H1 (cell line): ENCODE results near the gene TEX9. TPM values are rescaled to one million over a fixed set of nuclear protein-coding genes. Genes with fewer than 3 reads are reported as not detected.

Experiments used
- CTCF ChIA-PET: fragments of 300-600 bp; sonication (Branson Sonifier 250); formaldehyde crosslinking; loops from one replicate; lab custom pipeline; 2021; ENCODE audit not compliant: partially characterized antibody; lab: Charles Lee
- POLR2A ChIA-PET: fragments of 300-600 bp; sonication (Branson Sonifier 250); formaldehyde crosslinking; loops from one replicate; lab custom pipeline; 2021; ENCODE audit warnings: inconsistent platforms; ENCODE audit not compliant: partially characterized antibody; lab: Charles Lee
- DNase-seq, 2 experiments: peaks; one replicate each; pipeline versions ENCODE4 v3.0.0 to v3.0.0-alpha.2; 2010 to 2022; ENCODE audit warnings: low spot score in 2 of 2, low read depth in 1 of 2, mixed read lengths in 1 of 2
- FAIRE-seq: peaks from 2 replicates; lab custom pipeline; 2011; peaks lifted over from hg19 to GRCh38; lab: Jason Lieb, UNC
- H2AFZ ChIP-seq: 2 replicates; pipeline ENCODE4 v1.8.1; 2012; ENCODE audit warnings: low read length, inconsistent platforms
- H2AK5ac ChIP-seq: 2 replicates; pipeline ENCODE4 v1.6.1; 2013; ENCODE audit warnings: low read depth, low read length
- H2BK120ac ChIP-seq: replicated peaks from 2 replicates; pipeline ENCODE3; 2013; ENCODE audit warnings: low read depth, low read length, inconsistent platforms
- H2BK12ac ChIP-seq: 2 replicates; pipeline ENCODE4 v1.6.1; 2013; ENCODE audit warnings: low read depth, low read length
- H2BK15ac ChIP-seq: 2 replicates; pipeline ENCODE4 v1.6.1; 2013; ENCODE audit warnings: low read length
- H2BK20ac ChIP-seq: 2 replicates; pipeline ENCODE4 v1.6.1; 2013; ENCODE audit warnings: low read length
- H2BK5ac ChIP-seq: 2 replicates; pipeline ENCODE4 v1.6.1; 2013; ENCODE audit warnings: low read depth, low read length
- H3K14ac ChIP-seq: 2 replicates; pipeline ENCODE4 v1.6.1; 2013; ENCODE audit warnings: inconsistent platforms; ENCODE audit not compliant: insufficient read length
- H3K18ac ChIP-seq: 2 replicates; pipeline ENCODE4 v1.6.1; 2013; ENCODE audit warnings: low read length; ENCODE audit errors: extremely low read depth
- H3K23ac ChIP-seq: 2 replicates; pipeline ENCODE4 v1.6.1; 2013; ENCODE audit warnings: inconsistent platforms; ENCODE audit not compliant: insufficient read length
- H3K23me2 ChIP-seq: 2 replicates; pipeline ENCODE4 v1.6.1; 2013; ENCODE audit warnings: low read depth, low read length
- H3K27ac ChIP-seq: 2 replicates; pipeline ENCODE4 v1.6.1; 2011; ENCODE audit warnings: low read depth, low read length, inconsistent platforms
- H3K27me3 ChIP-seq, 4 experiments: replicated peaks in 1 of 4; 1 replicate in 1 of 4; 2 replicates in 3 of 4; pipeline versions ENCODE4 v1.6.1 to v1.8.1; 2011 to 2013; ENCODE audit warnings: low read length in 3 of 4, mild to moderate bottlenecking in 3 of 4, inconsistent platforms in 2 of 4, mixed read lengths in 2 of 4, moderate library complexity in 1 of 4; ENCODE audit not compliant: control insufficient read depth in 3 of 4, insufficient read depth in 3 of 4; ENCODE audit errors: extremely low read depth in 1 of 4
- H3K36me3 ChIP-seq, 4 experiments: 2 replicates each; pipeline versions ENCODE4 v1.6.1 to v1.8.1; 2011 to 2013; ENCODE audit warnings: mild to moderate bottlenecking in 4 of 4, low read length in 3 of 4, moderate library complexity in 2 of 4, control low read depth in 1 of 4, inconsistent platforms in 1 of 4; ENCODE audit not compliant: insufficient read depth in 4 of 4, control insufficient read depth in 2 of 4
- H3K4ac ChIP-seq: replicated peaks from 2 replicates; pipeline ENCODE3; 2013; ENCODE audit warnings: low read length, low read depth, mixed read lengths, inconsistent platforms; ENCODE audit not compliant: insufficient read length
- H3K4me1 ChIP-seq, 4 experiments: replicated peaks in 1 of 4; 1 replicate in 1 of 4; 2 replicates in 3 of 4; pipeline versions ENCODE4 v1.6.1 to v1.8.1; 2011 to 2013; ENCODE audit warnings: low read length in 3 of 4, inconsistent platforms in 2 of 4, mixed read lengths in 1 of 4; ENCODE audit not compliant: insufficient read depth in 4 of 4, control insufficient read depth in 3 of 4
- H3K4me2 ChIP-seq, 2 experiments: 2 replicates each; pipeline versions ENCODE4 v1.6.1 to v1.8.1; 2011 to 2013; ENCODE audit warnings: low read depth in 2 of 2, low read length in 2 of 2, control low read depth in 1 of 2, inconsistent platforms in 1 of 2, mild to moderate bottlenecking in 1 of 2; ENCODE audit not compliant: insufficient read depth in 1 of 2
- H3K4me3 ChIP-seq, 4 experiments: fragments of 200-600, 300-600 bp in 1 of 4; sonication (generic), shearing (Covaris generic), sonication (Bioruptor Twin) in 1 of 4; 2 replicates each; pipeline versions ENCODE4 v1.5.1 to v1.8.1; 2011 to 2016; ENCODE audit warnings: low read length in 4 of 4, low read depth in 3 of 4, control low read depth in 2 of 4, inconsistent platforms in 2 of 4, mild to moderate bottlenecking in 2 of 4, mixed read lengths in 1 of 4, moderate library complexity in 1 of 4; ENCODE audit not compliant: insufficient read depth in 2 of 4; ENCODE audit errors: extremely low read depth in 1 of 4
- H3K56ac ChIP-seq: replicated peaks from 2 replicates; pipeline ENCODE3; 2013; ENCODE audit warnings: low read depth, mild to moderate bottlenecking, mixed read lengths, low read length, inconsistent platforms; ENCODE audit not compliant: insufficient read length
- H3K79me1 ChIP-seq: 2 replicates; pipeline ENCODE4 v1.6.1; 2013; ENCODE audit warnings: low read depth, low read length, control low read depth
- H3K79me2 ChIP-seq, 2 experiments: 2 replicates each; pipeline versions ENCODE4 v1.6.1 to v1.8.1; 2012 to 2013; ENCODE audit warnings: low read length in 2 of 2, mild to moderate bottlenecking in 2 of 2, inconsistent platforms in 1 of 2; ENCODE audit not compliant: insufficient read depth in 2 of 2, control insufficient read depth in 1 of 2
- H3K9ac ChIP-seq, 4 experiments: replicated peaks in 1 of 4; 1 replicate in 1 of 4; 2 replicates in 3 of 4; pipeline versions ENCODE4 v1.6.1 to v1.8.1; 2011 to 2013; ENCODE audit warnings: low read depth in 3 of 4, low read length in 3 of 4, control low read depth in 2 of 4, mild to moderate bottlenecking in 2 of 4, moderate library complexity in 2 of 4, inconsistent platforms in 1 of 4; ENCODE audit errors: extremely low read depth in 1 of 4
- H3K9me3 ChIP-seq, 2 experiments: 2 replicates each; pipeline versions ENCODE4 v1.6.1 to v1.8.1; 2012 to 2013; ENCODE audit warnings: mild to moderate bottlenecking in 2 of 2, moderate library complexity in 2 of 2, control low read depth in 1 of 2, inconsistent platforms in 1 of 2, low read depth in 1 of 2, low read length in 1 of 2, mixed read lengths in 1 of 2; ENCODE audit not compliant: insufficient read depth in 2 of 2
- H4K20me1 ChIP-seq, 2 experiments: replicated peaks in 1 of 2; 2 replicates each; pipeline versions ENCODE3 to v1.8.1; 2011 to 2013; ENCODE audit warnings: inconsistent platforms in 2 of 2, low read length in 2 of 2, mild to moderate bottlenecking in 1 of 2; ENCODE audit not compliant: insufficient read depth in 2 of 2, control insufficient read depth in 1 of 2
- H4K5ac ChIP-seq: 2 replicates; pipeline ENCODE4 v1.6.1; 2013; ENCODE audit warnings: low read length, low read depth, mixed read lengths, inconsistent platforms; ENCODE audit not compliant: insufficient read length
- H4K8ac ChIP-seq: 2 replicates; pipeline ENCODE4 v1.8.0; 2013; ENCODE audit warnings: mild to moderate bottlenecking, moderate library complexity, low read length, inconsistent platforms; ENCODE audit not compliant: insufficient read depth; ENCODE audit errors: extremely low read depth
- H4K91ac ChIP-seq: replicated peaks from 2 replicates; pipeline ENCODE3; 2013; ENCODE audit warnings: low read length, mixed read lengths, inconsistent platforms; ENCODE audit not compliant: insufficient read length
- EP300 ChIP-seq, 2 experiments: IDR thresholded peaks; 1 replicate in 1 of 2; 2 replicates in 1 of 2; pipeline ENCODE4 v1.6.1; 2011 to 2012; ENCODE audit warnings: low read depth in 2 of 2, low read length in 2 of 2, mild to moderate bottlenecking in 2 of 2, borderline replicate concordance in 1 of 2, inconsistent platforms in 1 of 2, moderate library complexity in 1 of 2
- EZH2 ChIP-seq: fragments of 200-600 bp; sonication (generic); IDR thresholded peaks from 2 replicates; pipeline ENCODE4 v1.7.1; 2012; ENCODE audit warnings: low read depth, mild to moderate bottlenecking, moderate library complexity, low read length, inconsistent platforms; ENCODE audit not compliant: severe bottlenecking
- JUN ChIP-seq: IDR thresholded peaks from 2 replicates; pipeline ENCODE4 v1.6.1; 2011; ENCODE audit warnings: low read depth, mild to moderate bottlenecking, improper control_type of control experiment, low read length
- WGBS, 2 experiments: shearing (Covaris generic) in 1 of 2; methylation state at CpG; one replicate each; pipeline versions ENCODE4 v1.1.6 to v1.1.7; 2013 to 2015; ENCODE audit warnings: low lambda C conversion rate in 2 of 2, mixed read lengths in 2 of 2, inconsistent platforms in 1 of 2, low coverage in 1 of 2, missing lambda C conversion rate in 1 of 2; ENCODE audit not compliant: insufficient replicate concordance in 2 of 2, insufficient coverage in 1 of 2, insufficient read length in 1 of 2; ENCODE audit errors: extremely low coverage in 1 of 2, missing lambda C conversion rate in 1 of 2; 5-methylcytosine and 5-hydroxymethylcytosine counted together
- polyA plus RNA-seq, 7 experiments: library from polyadenylated mRNA; depleted of rRNA in 3 of 7; stranded (reverse) in 5 of 7; unstranded in 2 of 7; fragments of >200 nt in 5 of 7; fragments of 200-250 nt in 2 of 7; gene quantifications; 1 replicate in 5 of 7; 2 replicates in 1 of 7; 4 replicates in 1 of 7; pipeline versions ENCODE4 v1.2.1 to v1.2.3, GENCODE V29; 2011 to 2013; ENCODE audit warnings: missing spikeins in 2 of 7, mixed read lengths in 2 of 7
- total RNA-seq: library from RNA; stranded (reverse); fragmentation: NEBNext Ultra II Directional; extraction: Animal tissue kit (Norgen Biotek cat#: 25700); gene quantifications from 2 replicates; pipeline ENCODE4 v1.2.1, GENCODE V29; 2021

Gene TEX9
- total and polyA plus RNA-seq, 2 of the 8 experiments (the other 6 are each of a cell fraction or from before 2014, with no cell fraction given) = 3.4 to 12.3 TPM

DNA sequence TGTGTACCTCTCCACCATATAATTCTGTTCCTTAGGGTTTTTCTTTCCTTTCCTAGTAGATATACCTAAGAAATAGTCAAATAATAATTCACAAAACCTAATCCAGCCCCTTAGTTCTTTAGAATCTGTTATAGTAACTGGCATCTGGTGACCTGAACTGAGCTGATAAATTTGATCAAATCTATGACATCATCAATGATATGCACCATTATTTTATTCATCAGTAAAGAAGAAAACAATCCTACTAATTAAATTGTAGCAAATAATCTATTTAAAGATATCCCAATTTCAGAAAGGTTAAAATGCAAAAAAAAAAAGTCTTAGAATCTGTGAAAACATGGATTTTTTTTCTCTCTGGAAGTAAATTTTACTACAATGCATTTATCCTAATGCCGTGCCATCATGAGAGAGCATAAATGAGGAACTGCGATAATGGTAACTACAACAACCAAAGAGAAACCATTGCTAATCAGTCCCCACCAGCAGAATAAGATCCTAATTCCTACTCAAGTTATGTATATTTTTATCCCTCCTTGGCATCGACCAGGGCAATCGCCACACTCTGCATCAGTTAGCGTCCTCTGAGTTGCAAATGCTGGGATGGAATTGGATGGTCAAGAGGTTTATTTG lies 106.3 kb downstream of the TEX9 start:
- no peaks in the 10 kb centered on the region for H3K23me2 ChIP-seq
- ChIA-PET POLR2A (no interaction called here), CTCF (interaction anchor here (1.9 kb wide), 1 partner anchor 20 kb away, joined by 4 read pairs; no protein-coding TSS in a partner anchor)
- TF ChIP-seq EZH2 (no peak), EP300 (IDR thresholded peaks at IDR 0.05; ENCODE audit: borderline replicate concordance in 1 of 2, low read depth in 2 of 2, low read length in 2 of 2) (no peak), JUN (no peak)
- H2AFZ ChIP-seq = no peak overlapping the region
- no peaks in the 10 kb centered on the region; a peak in 1 of 7 replicates for H3K27me3 ChIP-seq
- H3K56ac ChIP-seq = no peak overlapping the region
- H2BK15ac ChIP-seq = no peak overlapping the region
- H3K18ac ChIP-seq = no peak overlapping the region
- FAIRE-seq = no peak
- no peak overlapping the region for H2BK20ac ChIP-seq
- no peaks in the 10 kb centered on the region for H3K79me2 ChIP-seq
- no peak overlapping the region for H4K5ac ChIP-seq
- DNase-seq = no peak
- H3K4me1 ChIP-seq = no peaks in the 10 kb centered on the region
- H3K36me3 ChIP-seq = no peaks in the 10 kb centered on the region
- H3K4me3 ChIP-seq = no peak overlapping the region
- no peak overlapping the region for H3K4me2 ChIP-seq
- 87% methylated on average over 5 of the region's 5 CpGs; no CpG with 5 or more reads in 1 of the 2 experiments for WGBS, 2 experiments
- H2AK5ac ChIP-seq = no peak overlapping the region
- no peak overlapping the region for H4K91ac ChIP-seq
- no peaks in the 10 kb centered on the region for H3K79me1 ChIP-seq
- H2BK120ac ChIP-seq = no peak overlapping the region
- H3K27ac ChIP-seq = no peak overlapping the region
- H3K4ac ChIP-seq = no peak overlapping the region
- H2BK12ac ChIP-seq = no peak overlapping the region
- no peak overlapping the region for H3K23ac ChIP-seq
- no peak overlapping the region for H3K9ac ChIP-seq
- no peak overlapping the region for H3K14ac ChIP-seq
- no peak overlapping the region for H2BK5ac ChIP-seq
- H3K9me3 ChIP-seq = no peaks in the 10 kb centered on the region
- no peaks in the 10 kb centered on the region for H4K20me1 ChIP-seq
- H4K8ac ChIP-seq = no peak overlapping the region
